Endothelial cell (in vitro differentiated cells): Measurements from ENCODE around the gene RBP2. TPM values are rescaled to one million over a fixed set of nuclear protein-coding genes. Genes with fewer than 3 reads are reported as not detected.

Source experiments
- DNase-seq: peaks from one replicate; pipeline ENCODE4 v3.0.0; 2021; ENCODE audit warnings: low spot score
- H3K27ac Mint-ChIP-seq: one replicate; pipeline ENCODE4 v1.8.0; 2021; ENCODE audit warnings: mixed read lengths, inconsistent platforms; ENCODE audit not compliant: unreplicated experiment
- H3K27me3 Mint-ChIP-seq: one replicate; pipeline ENCODE4 v1.8.0; 2021; ENCODE audit warnings: mild to moderate bottlenecking, moderate library complexity, mixed read lengths, inconsistent platforms; ENCODE audit not compliant: unreplicated experiment
- H3K36me3 Mint-ChIP-seq: one replicate; pipeline ENCODE4 v1.8.0; 2021; ENCODE audit warnings: mild to moderate bottlenecking, low read depth, mixed read lengths, inconsistent platforms; ENCODE audit not compliant: unreplicated experiment
- H3K4me1 Mint-ChIP-seq: one replicate; pipeline ENCODE4 v1.8.0; 2021; ENCODE audit warnings: mild to moderate bottlenecking, mixed read lengths, inconsistent platforms; ENCODE audit not compliant: unreplicated experiment
- H3K4me3 Mint-ChIP-seq: one replicate; pipeline ENCODE4 v1.8.0; 2021; ENCODE audit warnings: mild to moderate bottlenecking, mixed read lengths, inconsistent platforms; ENCODE audit not compliant: unreplicated experiment
- H3K9me3 Mint-ChIP-seq: one replicate; pipeline ENCODE4 v1.8.0; 2021; ENCODE audit warnings: mixed read lengths, inconsistent platforms; ENCODE audit not compliant: unreplicated experiment
- total RNA-seq: library from RNA; stranded (reverse); fragmentation: NEBNext Ultra II Directional; extraction: Animal tissue kit (Norgen Biotek cat#: 25700); gene quantifications from one replicate; pipeline ENCODE4 v1.2.1, GENCODE V29; 2021; ENCODE audit not compliant: unreplicated experiment
- TF ChIP-seq, protein P1 (sequence below): fragments of 200-600 bp; sonication (generic); IDR thresholded peaks from one replicate; pipeline ENCODE4 v1.5.0; 2021; ENCODE audit warnings: antibody characterized with exemption; ENCODE audit not compliant: unreplicated experiment

The RBP2 gene
- total RNA-seq, 1 donor from 2014 or later = not detected

GRCh38 chr3:139521816-139522215 lies 45.5 kb upstream of the RBP2 start:
- no peak overlapping the region for H3K4me3 Mint-ChIP-seq
- TF ChIP-seq, protein P1, sequence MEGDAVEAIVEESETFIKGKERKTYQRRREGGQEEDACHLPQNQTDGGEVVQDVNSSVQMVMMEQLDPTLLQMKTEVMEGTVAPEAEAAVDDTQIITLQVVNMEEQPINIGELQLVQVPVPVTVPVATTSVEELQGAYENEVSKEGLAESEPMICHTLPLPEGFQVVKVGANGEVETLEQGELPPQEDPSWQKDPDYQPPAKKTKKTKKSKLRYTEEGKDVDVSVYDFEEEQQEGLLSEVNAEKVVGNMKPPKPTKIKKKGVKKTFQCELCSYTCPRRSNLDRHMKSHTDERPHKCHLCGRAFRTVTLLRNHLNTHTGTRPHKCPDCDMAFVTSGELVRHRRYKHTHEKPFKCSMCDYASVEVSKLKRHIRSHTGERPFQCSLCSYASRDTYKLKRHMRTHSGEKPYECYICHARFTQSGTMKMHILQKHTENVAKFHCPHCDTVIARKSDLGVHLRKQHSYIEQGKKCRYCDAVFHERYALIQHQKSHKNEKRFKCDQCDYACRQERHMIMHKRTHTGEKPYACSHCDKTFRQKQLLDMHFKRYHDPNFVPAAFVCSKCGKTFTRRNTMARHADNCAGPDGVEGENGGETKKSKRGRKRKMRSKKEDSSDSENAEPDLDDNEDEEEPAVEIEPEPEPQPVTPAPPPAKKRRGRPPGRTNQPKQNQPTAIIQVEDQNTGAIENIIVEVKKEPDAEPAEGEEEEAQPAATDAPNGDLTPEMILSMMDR = no peak
- H3K36me3 Mint-ChIP-seq = peaks cover 10% of the 10 kb centered on the region
- H3K27me3 Mint-ChIP-seq = peaks cover 6% of the 10 kb centered on the region
- no peaks in the 10 kb centered on the region for H3K9me3 Mint-ChIP-seq
- no peak for DNase-seq
- no peak overlapping the region for H3K27ac Mint-ChIP-seq
- no peaks in the 10 kb centered on the region for H3K4me1 Mint-ChIP-seq

- TF ChIP-seq, protein P1 = no peak
- Mint-ChIP-seq H3K36me3 (peaks cover 6% of the 10 kb centered on the region), H3K27ac (no peak overlapping the region), H3K4me1 (no peaks in the 10 kb centered on the region), H3K9me3 (no peaks in the 10 kb centered on the region), H3K4me3 (no peak overlapping the region), H3K27me3 (peaks cover 6% of the 10 kb centered on the region)
- no peak for DNase-seq
Observed at GRCh38 chr3:139521144-139521543, 44.8 kb upstream of the RBP2 start.

DNA sequence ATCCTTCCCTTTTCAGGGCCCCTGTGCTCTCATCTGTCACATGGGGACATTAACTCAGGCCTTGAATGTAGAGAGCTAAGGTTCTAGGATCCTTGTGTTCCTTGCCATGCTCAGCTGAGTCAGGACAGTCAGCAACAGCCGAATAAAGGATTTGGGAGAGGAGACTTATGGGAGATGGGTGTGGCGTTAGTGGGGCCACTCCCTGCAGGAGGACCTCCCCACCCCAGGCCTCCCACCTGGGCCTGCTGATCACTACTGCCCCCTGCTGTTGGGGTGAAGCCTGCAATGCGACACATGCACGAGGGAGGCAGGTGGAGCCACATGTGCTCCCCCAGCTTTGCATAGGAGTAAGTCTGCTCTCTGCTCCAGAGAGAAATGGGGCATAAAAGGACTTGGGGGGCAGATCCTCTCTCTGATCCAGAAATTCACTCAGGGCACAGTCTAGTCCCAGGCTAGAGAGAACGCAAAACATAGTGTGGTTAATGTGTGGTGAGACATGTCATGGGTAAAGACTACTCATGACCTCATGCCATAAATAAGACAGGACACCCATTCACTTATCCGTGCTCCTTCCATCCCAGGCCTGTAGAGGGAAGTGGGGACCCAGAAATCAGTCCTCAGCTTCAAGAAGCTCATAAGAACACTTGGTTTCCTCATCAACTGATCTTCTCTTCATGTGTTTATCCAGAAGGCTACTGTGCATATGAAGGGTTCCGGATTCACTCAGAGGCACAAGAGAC lies 43.9 kb upstream of the RBP2 start:
- Mint-ChIP-seq H3K9me3 (no peaks in the 10 kb centered on the region), H3K27ac (no peak overlapping the region), H3K4me3 (no peak overlapping the region), H3K27me3 (peaks cover 6% of the 10 kb centered on the region), H3K4me1 (no peaks in the 10 kb centered on the region), H3K36me3 (peaks cover 3% of the 10 kb centered on the region)
- DNase-seq = peak; percentile 28
- TF ChIP-seq, protein P1 = peak; percentile 39

GRCh38 chr3:139518926-139519842 lies 42.9 kb upstream of the RBP2 start:
- no peak for DNase-seq
- no peaks in the 10 kb centered on the region for H3K9me3 Mint-ChIP-seq
- no peaks in the 10 kb centered on the region for H3K4me1 Mint-ChIP-seq
- peaks cover 3% of the 10 kb centered on the region for H3K36me3 Mint-ChIP-seq
- H3K4me3 Mint-ChIP-seq = no peak overlapping the region
- TF ChIP-seq, protein P1 = no peak
- H3K27me3 Mint-ChIP-seq = peaks cover 6% of the 10 kb centered on the region
- H3K27ac Mint-ChIP-seq = no peak overlapping the region
